Esophagus (tissue), 2 donors: ENCODE results near the gene ADARB2. TPM values are rescaled to one million over a fixed set of nuclear protein-coding genes. Genes with fewer than 3 reads are reported as not detected.

Source experiments
- H3K27ac ChIP-seq, 2 donors: one replicate each; pipeline ENCODE4 v1.5.1; 2013; ENCODE audit warnings: low read depth in 2 of 2, mild to moderate bottlenecking in 2 of 2, inconsistent platforms in 1 of 2, low read length in 1 of 2, moderate library complexity in 1 of 2
- H3K27me3 ChIP-seq, 2 donors: one replicate each; pipeline ENCODE4 v1.6.1; 2013; ENCODE audit warnings: low read length in 2 of 2, control low read depth in 1 of 2, mild to moderate bottlenecking in 1 of 2; ENCODE audit not compliant: insufficient read depth in 2 of 2, control insufficient read depth in 1 of 2
- H3K36me3 ChIP-seq, 2 donors: one replicate each; pipeline ENCODE4 v1.6.1; 2013; ENCODE audit warnings: low read length in 1 of 2; ENCODE audit not compliant: control insufficient read depth in 2 of 2, insufficient read depth in 2 of 2
- H3K4me1 ChIP-seq, 2 donors: one replicate each; pipeline ENCODE4 v1.6.1; 2013; ENCODE audit warnings: low read length in 1 of 2; ENCODE audit not compliant: control insufficient read depth in 2 of 2, insufficient read depth in 2 of 2
- H3K4me3 ChIP-seq, 2 donors: one replicate each; pipeline ENCODE4 v1.5.1; 2013; ENCODE audit warnings: low read length in 2 of 2, mild to moderate bottlenecking in 2 of 2, low read depth in 1 of 2, moderate library complexity in 1 of 2
- H3K9me3 ChIP-seq, 2 donors: one replicate each; pipeline ENCODE4 v1.6.1; 2013; ENCODE audit warnings: mild to moderate bottlenecking in 2 of 2, low read depth in 1 of 2, low read length in 1 of 2, moderate library complexity in 1 of 2; ENCODE audit not compliant: control insufficient read depth in 2 of 2, insufficient read depth in 1 of 2
- WGBS, 2 donors: extraction: QIAGEN DNeasy Blood & Tissue Kit; methylation state at CpG; one replicate each; pipeline ENCODE4 v1.1.7; 2013; 5-methylcytosine and 5-hydroxymethylcytosine counted together
- polyA plus RNA-seq, 2 donors: library from polyadenylated mRNA; stranded (reverse); fragments of 200-250 nt; gene quantifications; one replicate each; pipeline ENCODE4 v1.2.3, GENCODE V29; 2013
- donor health status: healthy with polysubstance abuse.
- donor health status: Bipolar disorder and iron deficiency.

The ADARB2 gene
- polyA plus RNA-seq, 2 donors, result 0.33 to 0.65 TPM

DNA sequence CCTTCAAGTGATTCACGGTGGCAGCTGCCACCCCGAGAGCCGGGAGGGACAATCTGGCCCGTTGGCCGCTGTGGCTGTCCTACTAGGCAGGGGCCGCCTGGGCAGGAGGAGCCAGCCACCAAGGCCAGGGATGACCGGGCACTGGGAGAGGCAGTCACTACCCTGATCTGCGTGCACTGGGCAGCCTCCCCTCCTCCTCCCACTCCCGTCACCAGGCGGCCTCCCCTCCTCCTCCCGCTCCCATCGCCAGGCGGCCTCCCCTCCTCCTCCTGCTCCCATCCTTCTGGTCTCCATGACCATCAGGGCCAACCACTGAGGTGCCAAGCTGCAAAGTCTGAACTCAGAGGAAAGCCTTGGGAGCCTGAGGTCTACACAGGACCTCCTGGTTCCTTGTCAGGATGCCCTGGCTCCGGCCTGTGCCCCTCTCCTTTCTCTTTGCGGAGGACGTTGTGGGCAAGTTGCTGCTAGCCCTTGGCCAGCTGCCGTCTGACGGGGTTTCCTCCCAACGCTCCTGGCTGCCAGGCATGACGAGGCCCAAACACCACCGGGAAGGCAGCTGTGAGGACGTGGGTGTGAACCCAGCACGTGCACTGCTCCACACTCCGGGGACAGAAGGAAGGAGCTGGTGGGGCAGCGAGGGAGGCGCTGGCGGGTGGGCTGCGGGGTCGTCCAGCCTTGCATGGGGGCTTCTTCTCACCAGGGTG is 550.0 kb downstream of the ADARB2 start:
- Histone ChIP-seq H3K27me3 (no peaks in the 10 kb centered on the region), H3K4me3 (no peak overlapping the region), H3K9me3 (peaks cover 0 to 4% of the 10 kb centered on the region in 2 donors), H3K36me3 (no peaks in the 10 kb centered on the region), H3K4me1 (peaks cover 0 to 5% of the 10 kb centered on the region in 2 donors), H3K27ac (no peak overlapping the region)
- 76 to 78% methylated on average over 26 to 29 of the region's 29 CpGs for WGBS, 2 donors

- no peak overlapping the region for H3K4me3 ChIP-seq
- H3K9me3 ChIP-seq, result peaks cover 0 to 4% of the 10 kb centered on the region in 2 donors
- no peak overlapping the region for H3K27ac ChIP-seq
- no peaks in the 10 kb centered on the region for H3K36me3 ChIP-seq
- 83 to 85% methylated on average over 7 of the region's 7 CpGs for WGBS, 2 donors
- H3K4me1 ChIP-seq, result peaks cover 0 to 5% of the 10 kb centered on the region in 2 donors
- H3K27me3 ChIP-seq, result no peaks in the 10 kb centered on the region
These were observed 550.7 kb downstream of the ADARB2 start for GRCh38 chr10:1186683-1186990.

DNA sequence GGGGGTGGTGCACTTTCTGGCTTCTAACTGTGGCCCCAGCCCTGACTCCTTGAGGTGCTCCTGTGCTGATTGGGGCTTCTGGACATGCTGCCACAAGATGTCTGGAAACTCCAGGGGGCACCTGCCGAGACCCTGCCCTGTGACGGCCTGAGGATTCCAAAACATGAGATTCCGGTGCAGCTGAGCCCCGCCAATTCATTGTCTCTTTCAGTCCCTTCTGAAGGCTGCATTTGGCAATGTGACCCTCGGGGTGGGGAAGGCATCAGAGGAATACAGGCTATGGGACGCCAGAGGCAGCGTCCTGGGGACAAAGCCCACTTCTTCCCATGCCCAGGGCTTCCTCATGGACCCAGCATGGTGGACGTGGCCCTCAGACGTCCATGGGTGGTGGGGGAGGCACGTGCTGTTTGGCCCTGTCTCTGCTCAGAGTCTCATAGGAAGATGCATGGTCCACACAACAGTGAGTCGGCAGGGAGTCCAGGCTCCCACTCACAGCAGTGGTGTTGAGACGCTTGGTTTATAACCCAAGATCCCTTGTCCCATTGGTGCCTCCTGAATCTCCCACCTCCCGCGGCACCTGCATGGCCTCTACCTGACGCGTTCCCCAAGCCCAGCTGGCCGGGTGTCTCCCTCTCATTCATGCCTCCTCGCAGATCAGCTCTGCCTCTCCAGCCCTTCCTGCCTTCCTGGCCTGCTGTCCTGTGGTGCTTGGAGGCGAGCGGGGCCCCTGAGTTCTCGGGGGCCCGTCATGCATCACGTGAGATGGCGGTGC is 551.2 kb downstream of the ADARB2 start:
- WGBS, 2 donors, result 89 to 93% methylated on average over 24 of the region's 24 CpGs

DNA sequence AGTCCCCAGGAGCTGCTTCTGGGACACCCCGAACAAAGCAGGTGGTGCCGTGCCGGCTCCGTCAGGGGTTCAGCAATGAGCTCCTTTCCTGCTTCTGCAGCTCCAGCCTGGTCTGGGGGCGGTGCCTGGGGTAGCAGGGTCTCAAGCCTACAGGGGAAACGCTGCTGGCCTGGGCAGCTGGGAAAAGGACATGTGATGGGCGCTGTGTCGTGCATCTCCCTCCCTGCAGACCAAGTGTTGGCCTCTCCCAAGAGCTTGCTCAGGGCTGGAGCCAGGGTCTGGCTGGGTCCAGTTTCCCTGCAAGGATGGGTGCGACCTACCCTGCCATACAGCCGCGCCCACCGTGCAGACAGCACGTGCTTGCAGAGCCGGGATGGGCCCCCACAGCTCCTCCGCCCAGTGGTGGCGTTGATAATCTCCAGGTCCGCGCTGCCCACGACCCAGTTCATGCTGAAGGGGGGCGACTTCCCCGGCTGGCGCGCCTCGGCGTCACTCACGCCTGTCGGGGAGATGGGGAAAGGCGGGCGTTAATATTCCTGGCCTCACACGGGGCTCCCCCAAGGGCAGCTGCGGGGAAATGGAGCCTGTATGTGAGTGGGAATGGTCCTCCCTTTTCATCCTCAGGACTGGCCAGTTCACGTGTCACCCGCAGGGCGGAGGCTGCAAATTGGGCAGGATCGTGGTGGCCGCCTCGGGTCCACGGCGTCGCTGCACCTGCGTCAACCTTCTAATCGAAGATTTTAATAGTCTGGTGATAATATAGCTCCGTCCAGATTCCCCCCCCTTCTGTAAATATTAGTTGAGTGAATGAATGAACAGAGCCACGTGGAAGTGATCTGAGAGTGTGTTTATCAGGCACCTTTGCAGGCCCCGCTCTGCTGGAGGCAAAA is 552.5 kb downstream of the ADARB2 start:
- no peaks in the 10 kb centered on the region for H3K36me3 ChIP-seq
- no peak overlapping the region for H3K4me3 ChIP-seq
- peaks cover 0 to 2% of the 10 kb centered on the region in 2 donors for H3K9me3 ChIP-seq
- H3K4me1 ChIP-seq, result peaks cover 0 to 5% of the 10 kb centered on the region in 2 donors
- 79 to 84% methylated on average over 45 of the region's 45 CpGs for WGBS, 2 donors
- H3K27ac ChIP-seq, result no peak overlapping the region
- H3K27me3 ChIP-seq, result no peaks in the 10 kb centered on the region

More for the DNA sequence above, 551.2 kb downstream of the ADARB2 start:
- peaks cover 0 to 5% of the 10 kb centered on the region in 2 donors for H3K4me1 ChIP-seq
- H3K9me3 ChIP-seq, result peaks cover 0 to 3% of the 10 kb centered on the region in 2 donors
- H3K27me3 ChIP-seq, result no peaks in the 10 kb centered on the region
- H3K36me3 ChIP-seq, result no peaks in the 10 kb centered on the region
- no peak overlapping the region for H3K4me3 ChIP-seq
- no peak overlapping the region for H3K27ac ChIP-seq

- Histone ChIP-seq H3K36me3 (no peaks in the 10 kb centered on the region), H3K4me1 (peaks cover 0 to 5% of the 10 kb centered on the region in 2 donors), H3K27ac (no peak overlapping the region), H3K27me3 (no peaks in the 10 kb centered on the region), H3K4me3 (no peak overlapping the region), H3K9me3 (peaks cover 0 to 2% of the 10 kb centered on the region in 2 donors)
- WGBS, 2 donors, result 72 to 74% methylated on average over 12 of the region's 12 CpGs
These were observed 553.6 kb downstream of the ADARB2 start for GRCh38 chr10:1183701-1184100.

GRCh38 chr10:1183033-1183396 is 554.3 kb downstream of the ADARB2 start:
- Histone ChIP-seq H3K27me3 (no peaks in the 10 kb centered on the region), H3K27ac (no peak overlapping the region), H3K9me3 (peaks cover 0 to 2% of the 10 kb centered on the region in 2 donors), H3K36me3 (no peaks in the 10 kb centered on the region), H3K4me3 (no peak overlapping the region), H3K4me1 (peaks cover 0 to 5% of the 10 kb centered on the region in 2 donors)
- 79 to 86% methylated on average over 18 of the region's 18 CpGs for WGBS, 2 donors

- WGBS, 2 donors, result 84% methylated on average over 29 to 30 of the region's 30 CpGs
- H3K27me3 ChIP-seq, result no peaks in the 10 kb centered on the region
- no peak overlapping the region for H3K4me3 ChIP-seq
- H3K27ac ChIP-seq, result no peak overlapping the region
- H3K9me3 ChIP-seq, result peaks cover 0 to 2% of the 10 kb centered on the region in 2 donors
- H3K36me3 ChIP-seq, result no peaks in the 10 kb centered on the region
- peaks cover 0 to 3% of the 10 kb centered on the region in 2 donors for H3K4me1 ChIP-seq
These were observed 554.9 kb downstream of the ADARB2 start for GRCh38 chr10:1182280-1183032.

DNA sequence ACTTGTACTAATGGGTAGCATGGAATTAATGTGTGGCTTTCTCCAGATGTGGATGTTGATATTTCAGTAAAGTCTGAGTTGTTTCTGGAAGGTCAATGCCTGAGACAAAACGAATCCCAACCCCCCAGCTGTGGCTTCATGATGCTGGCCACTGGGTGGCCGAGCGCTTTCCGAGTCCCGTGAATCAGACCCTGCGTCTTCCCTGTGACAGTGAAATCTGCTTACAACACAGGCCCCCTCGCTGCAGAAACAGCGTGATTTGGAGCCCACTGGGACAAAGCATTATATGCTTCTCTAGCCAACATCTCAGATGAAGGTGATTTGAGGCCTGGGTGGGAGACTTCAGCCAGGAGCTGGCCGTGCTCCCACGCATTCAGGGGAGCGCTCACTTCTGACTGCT is 556.5 kb downstream of the ADARB2 start:
- no peak overlapping the region for H3K27ac ChIP-seq
- no peaks in the 10 kb centered on the region for H3K9me3 ChIP-seq
- no peaks in the 10 kb centered on the region for H3K36me3 ChIP-seq
- 83 to 84% methylated on average over 11 of the region's 11 CpGs for WGBS, 2 donors
- no peak overlapping the region for H3K4me3 ChIP-seq
- H3K27me3 ChIP-seq, result no peaks in the 10 kb centered on the region
- no peaks in the 10 kb centered on the region for H3K4me1 ChIP-seq
